ENCODE measurements around the gene ARHGAP28. TPM values are rescaled to one million over a fixed set of nuclear protein-coding genes. Genes with fewer than 3 reads are reported as not detected.

ARHGAP28 gene
- total and polyA plus RNA-seq, 2 of the 13 experiments (the other 11 are each of a cell fraction or from before 2014, with no cell fraction given): not detected

GRCh38 chr18:6784046-6784445 is 54.5 kb downstream of the ARHGAP28 start:
- in situ Hi-C loops (cut with HindIII; ENCODE audit: extremely low pct_ligation_motif_present, low pct_unique_long_range_greater_than_20kb): no loop called here
- no peak for ATAC-seq
- H3K27me3 ChIP-seq (ENCODE audit: control insufficient read depth in 1 of 2, insufficient read depth in 2 of 2, low read length in 2 of 2): 0 out of 5 replicates have a peak, but pooled peaks cover 0 to under 1% of the 10 kb centered on the region in 2 experiments
- no peaks in the 10 kb centered on the region for H3K79me2 ChIP-seq (ENCODE audit: insufficient read depth, low read length)
- H3K4me2 ChIP-seq (ENCODE audit: low read depth, low read length): no peak overlapping the region
- CTCF ChIA-PET (ENCODE audit: low intra/inter-chr PET ratio, low total read pairs): no interaction called here
- no peaks in the 10 kb centered on the region for H3K9me3 ChIP-seq (ENCODE audit: low read length)
- POLR2A ChIA-PET: no interaction called here
- BruUV-seq (replicated peaks): no TSS peak
- no peaks in the 10 kb centered on the region for H4K20me1 ChIP-seq (ENCODE audit: insufficient read depth, low read length)
- H2AFZ ChIP-seq (ENCODE audit: low read length): no peak overlapping the region
- no peaks in the 10 kb centered on the region for H3K4me1 ChIP-seq (ENCODE audit: insufficient read depth, low read length)
- H3K4me3 ChIP-seq (replicated peaks in 1 of 3; ENCODE audit: insufficient read depth in 1 of 3, low read depth in 2 of 3, low read length in 3 of 3): no peak overlapping the region
- no peak for TF ChIP-seq ZNF501 (CRISPR knock-in tag; IDR thresholded peaks at IDR 0.05)
- TF ChIP-seq ZNF292 (CRISPR knock-in tag; IDR thresholded peaks at IDR 0.05; ENCODE audit: borderline replicate concordance, low read depth): no peak
- TF ChIP-seq PCBP2 (optimal IDR thresholded peaks at IDR 0.05; ENCODE audit: low read depth, low read length, poor library complexity, severe bottlenecking): no peak
- no peak for TF ChIP-seq ZBTB37 (CRISPR knock-in tag; IDR thresholded peaks at IDR 0.05)
- no peak for TF ChIP-seq ISL2 (CRISPR knock-in tag; IDR thresholded peaks at IDR 0.05)
- DNase-seq (ENCODE audit: low spot score): no peak
- no peak overlapping the region for H3K9ac ChIP-seq (ENCODE audit: insufficient read depth, low read depth, low read length)
- WGBS (ENCODE audit: low lambda C conversion rate): 48% methylated on average over 6 of the region's 6 CpGs
- no peaks in the 10 kb centered on the region for H3K36me3 ChIP-seq (replicated peaks in 1 of 2; ENCODE audit: control insufficient read depth in 1 of 2, insufficient read depth in 2 of 2, low read length in 2 of 2)
- FAIRE-seq: no peak
- intact Hi-C loops (cut with micrococcal nuclease; ENCODE audit: unreplicated experiment): no loop called here
- H3K27ac ChIP-seq (ENCODE audit: extremely low read length, insufficient read depth, low read length): no peak overlapping the region

GRCh38 chr18:6785001-6785400 is 55.5 kb downstream of the ARHGAP28 start:
- Histone ChIP-seq H2AFZ (ENCODE audit: low read length) (no peak overlapping the region), H3K79me2 (ENCODE audit: insufficient read depth, low read length) (no peaks in the 10 kb centered on the region), H3K9me3 (ENCODE audit: low read length) (no peaks in the 10 kb centered on the region), H4K20me1 (ENCODE audit: insufficient read depth, low read length) (no peaks in the 10 kb centered on the region), H3K27me3 (ENCODE audit: control insufficient read depth in 1 of 2, insufficient read depth in 2 of 2, low read length in 2 of 2) (0 out of 5 replicates have a peak, but pooled peaks cover 0 to 1% of the 10 kb centered on the region in 2 experiments), H3K9ac (ENCODE audit: insufficient read depth, low read depth, low read length) (no peak overlapping the region), H3K4me3 (replicated peaks in 1 of 3; ENCODE audit: insufficient read depth in 1 of 3, low read depth in 2 of 3, low read length in 3 of 3) (no peak overlapping the region), H3K4me2 (ENCODE audit: low read depth, low read length) (no peak overlapping the region), H3K4me1 (ENCODE audit: insufficient read depth, low read length) (no peaks in the 10 kb centered on the region), H3K27ac (ENCODE audit: extremely low read length, insufficient read depth, low read length) (no peak overlapping the region), H3K36me3 (replicated peaks in 1 of 2; ENCODE audit: control insufficient read depth in 1 of 2, insufficient read depth in 2 of 2, low read length in 2 of 2) (no peaks in the 10 kb centered on the region)
- intact Hi-C loops (cut with micrococcal nuclease; ENCODE audit: unreplicated experiment) (no loop called here), in situ Hi-C loops (cut with HindIII; ENCODE audit: extremely low pct_ligation_motif_present, low pct_unique_long_range_greater_than_20kb) (no loop called here)
- no peak for FAIRE-seq
- TF ChIP-seq MTA3 (CRISPR knock-in tag; IDR thresholded peaks at IDR 0.05) (no peak), KDM2A (CRISPR knock-in tag; IDR thresholded peaks at IDR 0.05; ENCODE audit: borderline replicate concordance, low read depth) (no peak), ZNF296 (CRISPR knock-in tag; conservative IDR thresholded peaks at IDR 0.05) (no peak), MBNL3 (CRISPR knock-in tag; conservative IDR thresholded peaks at IDR 0.05) (no peak), TOE1 (CRISPR knock-in tag; IDR thresholded peaks at IDR 0.05) (no peak), ELF1 (CRISPR knock-in tag; IDR thresholded peaks at IDR 0.05) (no peak), TEAD3 (CRISPR knock-in tag; optimal IDR thresholded peaks at IDR 0.05; ENCODE audit: borderline replicate concordance) (no peak), BHLHE40 (IDR thresholded peaks at IDR 0.05; ENCODE audit: low read length) (no peak), ZNF207 (IDR thresholded peaks at IDR 0.05; ENCODE audit: borderline replicate concordance) (no peak), ZKSCAN8 (CRISPR knock-in tag; IDR thresholded peaks at IDR 0.05; ENCODE audit: borderline replicate concordance) (no peak), KDM3A (CRISPR knock-in tag; IDR thresholded peaks at IDR 0.05; ENCODE audit: low read depth) (no peak), POLR2G (IDR thresholded peaks at IDR 0.05; ENCODE audit: low read depth, low read length) (no peak), PPARG (CRISPR knock-in tag; conservative IDR thresholded peaks at IDR 0.05) (no peak), ZFAT (CRISPR knock-in tag; conservative IDR thresholded peaks at IDR 0.05) (no peak), FLYWCH1 (CRISPR knock-in tag; IDR thresholded peaks at IDR 0.05) (no peak), KLF6 (CRISPR knock-in tag; IDR thresholded peaks at IDR 0.05) (no peak)
- DNase-seq (ENCODE audit: low spot score): no peak
- no TSS peak for BruUV-seq (replicated peaks)
- 0% methylated on average over 2 of the region's 2 CpGs for WGBS (ENCODE audit: low lambda C conversion rate)
- ChIA-PET POLR2A (no interaction called here), CTCF (ENCODE audit: low intra/inter-chr PET ratio, low total read pairs) (no interaction called here)
- ATAC-seq: no peak

Data from HepG2 (cell line).